HepG2 (cell line): Measurements from ENCODE around the gene ITK. TPM values are rescaled to one million over a fixed set of nuclear protein-coding genes. Genes with fewer than 3 reads are reported as not detected.
A peak's percentile ranks its signal among the peaks of the same experiment; 100 is the strongest.

ENCODE experiments used
- CBX5 ChIP-seq: sonication (generic); formaldehyde crosslinking; IDR thresholded peaks from 2 replicates; pipeline ENCODE4 v1.4.0; 2020; ENCODE audit warnings: missing genetic modification reagents, borderline replicate concordance
- CREM ChIP-seq, 2 experiments: sonication (generic) in 1 of 2; formaldehyde crosslinking in 1 of 2; IDR thresholded peaks; 2 replicates each; pipeline versions ENCODE4 v1.4.0 to v1.6.1; 2016 to 2020; ENCODE audit warnings: antibody characterized with exemption in 1 of 2, mild to moderate bottlenecking in 1 of 2, missing genetic modification reagents in 1 of 2
- GABPB1 ChIP-seq: IDR thresholded peaks from 2 replicates; pipeline ENCODE4 v1.6.1; 2016; ENCODE audit warnings: mild to moderate bottlenecking, missing genetic modification reagents, moderate library complexity, missing compliant biosample characterization
- GZF1 ChIP-seq: sonication (generic); formaldehyde crosslinking; IDR thresholded peaks from 2 replicates; pipeline ENCODE4 v1.5.1; 2020; ENCODE audit warnings: mild to moderate bottlenecking, missing genetic modification reagents
- IKZF4 ChIP-seq: sonication (generic); formaldehyde crosslinking; IDR thresholded peaks from 2 replicates; pipeline ENCODE4 v1.5.1; 2020; ENCODE audit warnings: borderline replicate concordance, mild to moderate bottlenecking, low read depth, missing genetic modification reagents; ENCODE audit errors: not compliant biosample characterization
- MIER3 ChIP-seq: IDR thresholded peaks from 2 replicates; pipeline ENCODE4 v1.6.1; 2016; ENCODE audit warnings: missing compliant biosample characterization, borderline replicate concordance
- RBFOX2 ChIP-seq: fragments of 200-400 bp; formaldehyde crosslinking; IDR thresholded peaks from 2 replicates; pipeline ENCODE4 v1.6.1; 2017; ENCODE audit warnings: low read depth, mild to moderate bottlenecking, low read length
- XRCC5 ChIP-seq: fragments of 200-400 bp; formaldehyde crosslinking; optimal IDR thresholded peaks from 2 replicates; pipeline ENCODE3; 2017; ENCODE audit warnings: mild to moderate bottlenecking, low read length
- YEATS4 ChIP-seq: sonication (generic); formaldehyde crosslinking; IDR thresholded peaks from 2 replicates; pipeline ENCODE4 v1.4.0; 2020; ENCODE audit warnings: missing genetic modification reagents, borderline replicate concordance
- ZFY ChIP-seq: sonication (generic); formaldehyde crosslinking; IDR thresholded peaks from 2 replicates; pipeline ENCODE4 v1.4.0; 2020; ENCODE audit warnings: missing genetic modification reagents
- ZNF710 ChIP-seq: sonication (generic); formaldehyde crosslinking; IDR thresholded peaks from 2 replicates; pipeline ENCODE4 v1.5.0; 2020; ENCODE audit warnings: mild to moderate bottlenecking, missing genetic modification reagents, borderline replicate concordance
- polyA plus RNA-seq, 8 experiments: library from polyadenylated mRNA; depleted of rRNA in 3 of 8; stranded (reverse) in 7 of 8; unstranded in 1 of 8; fragments of >200 nt; fragmentation: Illumina TruSeq in 4 of 8; extraction: Trizol in 4 of 8; gene quantifications; 2 replicates each; pipeline versions ENCODE4 v1.2.1 to v1.2.3, GENCODE V29; 2011 to 2016; ENCODE audit warnings: low read depth in 4 of 8, missing spikeins in 1 of 8, mixed read lengths in 1 of 8; ENCODE audit not compliant: insufficient read depth in 1 of 8
- total RNA-seq, 5 experiments: library from RNA; depleted of rRNA; stranded (reverse); fragments of >200 nt; fragmentation: Illumina TruSeq; extraction: Trizol; gene quantifications; 2 replicates each; pipeline ENCODE4 v1.2.3, GENCODE V29; 2016; ENCODE audit warnings: low read depth in 1 of 5
- TF ChIP-seq, protein P1 (sequence below): IDR thresholded peaks from 2 replicates; pipeline ENCODE4 v1.6.1; 2016; ENCODE audit warnings: missing compliant biosample characterization, missing genetic modification reagents, borderline replicate concordance
- TF ChIP-seq, protein P2 (sequence below): sonication (generic); formaldehyde crosslinking; IDR thresholded peaks from 2 replicates; pipeline ENCODE4 v1.4.0; 2020; ENCODE audit warnings: missing genetic modification reagents
- TF ChIP-seq, protein P3 (sequence below): sonication (generic); formaldehyde crosslinking; IDR thresholded peaks from 2 replicates; pipeline ENCODE4 v1.5.0; 2020; ENCODE audit warnings: mild to moderate bottlenecking, missing genetic modification reagents

The ITK gene
- total and polyA plus RNA-seq, 2 of the 13 experiments (the other 11 are each of a cell fraction or from before 2014, with no cell fraction given): 0.01 TPM; not detected in 1

DNA sequence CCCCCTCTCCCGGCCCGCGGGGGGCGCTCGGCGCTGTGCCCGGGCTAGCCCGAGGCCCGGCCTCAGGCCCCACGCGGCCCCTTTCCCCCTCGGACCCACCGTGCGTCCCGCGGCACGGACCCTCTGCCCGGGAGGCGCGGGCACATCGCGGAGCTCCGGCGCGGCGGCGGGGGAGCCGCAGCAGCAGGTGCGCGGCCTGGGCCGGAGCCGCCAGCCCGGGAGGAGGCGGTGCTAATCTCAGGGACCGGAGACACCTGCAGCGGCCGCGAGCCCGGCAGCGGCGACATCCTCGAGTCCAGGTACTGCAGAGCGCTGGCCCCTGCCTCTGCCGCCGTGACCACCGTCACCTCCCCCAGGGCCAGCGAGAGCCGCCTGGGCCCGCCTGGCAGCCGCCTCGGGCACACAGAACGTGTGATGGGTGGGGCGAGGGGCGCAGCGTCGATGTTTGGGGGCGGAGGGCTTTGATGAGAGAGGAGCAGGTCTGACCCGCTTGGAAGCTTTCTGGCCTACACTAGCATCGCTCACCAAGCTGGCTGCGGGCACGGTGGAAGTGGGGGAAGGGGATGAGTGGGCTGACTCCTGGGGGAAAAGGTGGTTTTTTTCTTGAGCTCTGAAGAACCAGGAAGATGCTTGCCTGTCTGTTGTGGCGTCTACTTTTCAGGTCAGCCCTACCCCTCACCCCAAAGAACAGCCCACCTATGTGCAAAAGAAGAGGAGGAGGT lies 85.8 kb downstream of the ITK start (continued):
- TF ChIP-seq, protein P1, sequence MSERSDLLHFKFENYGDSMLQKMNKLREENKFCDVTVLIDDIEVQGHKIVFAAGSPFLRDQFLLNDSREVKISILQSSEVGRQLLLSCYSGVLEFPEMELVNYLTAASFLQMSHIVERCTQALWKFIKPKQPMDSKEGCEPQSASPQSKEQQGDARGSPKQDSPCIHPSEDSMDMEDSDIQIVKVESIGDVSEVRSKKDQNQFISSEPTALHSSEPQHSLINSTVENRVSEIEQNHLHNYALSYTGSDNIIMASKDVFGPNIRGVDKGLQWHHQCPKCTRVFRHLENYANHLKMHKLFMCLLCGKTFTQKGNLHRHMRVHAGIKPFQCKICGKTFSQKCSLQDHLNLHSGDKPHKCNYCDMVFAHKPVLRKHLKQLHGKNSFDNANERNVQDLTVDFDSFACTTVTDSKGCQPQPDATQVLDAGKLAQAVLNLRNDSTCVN (CRISPR knock-in tag): no peak
- TF ChIP-seq CBX5 (CRISPR knock-in tag) (no peak), IKZF4 (CRISPR knock-in tag) (no peak), RBFOX2 (peak; percentile 62), YEATS4 (0 out of 2 replicates have a peak, but pooled peaks have one; percentile 44), CREM (IDR thresholded peaks at IDR 0.05) (no peak), CREM (CRISPR knock-in tag; IDR thresholded peaks at IDR 0.05) (no peak), MIER3 (CRISPR knock-in tag) (no peak), ZNF710 (CRISPR knock-in tag) (no peak), ZFY (CRISPR knock-in tag) (peak; percentile 86), GABPB1 (CRISPR knock-in tag) (no peak), XRCC5 (no peak), GZF1 (CRISPR knock-in tag) (no peak)
- TF ChIP-seq, protein P2, sequence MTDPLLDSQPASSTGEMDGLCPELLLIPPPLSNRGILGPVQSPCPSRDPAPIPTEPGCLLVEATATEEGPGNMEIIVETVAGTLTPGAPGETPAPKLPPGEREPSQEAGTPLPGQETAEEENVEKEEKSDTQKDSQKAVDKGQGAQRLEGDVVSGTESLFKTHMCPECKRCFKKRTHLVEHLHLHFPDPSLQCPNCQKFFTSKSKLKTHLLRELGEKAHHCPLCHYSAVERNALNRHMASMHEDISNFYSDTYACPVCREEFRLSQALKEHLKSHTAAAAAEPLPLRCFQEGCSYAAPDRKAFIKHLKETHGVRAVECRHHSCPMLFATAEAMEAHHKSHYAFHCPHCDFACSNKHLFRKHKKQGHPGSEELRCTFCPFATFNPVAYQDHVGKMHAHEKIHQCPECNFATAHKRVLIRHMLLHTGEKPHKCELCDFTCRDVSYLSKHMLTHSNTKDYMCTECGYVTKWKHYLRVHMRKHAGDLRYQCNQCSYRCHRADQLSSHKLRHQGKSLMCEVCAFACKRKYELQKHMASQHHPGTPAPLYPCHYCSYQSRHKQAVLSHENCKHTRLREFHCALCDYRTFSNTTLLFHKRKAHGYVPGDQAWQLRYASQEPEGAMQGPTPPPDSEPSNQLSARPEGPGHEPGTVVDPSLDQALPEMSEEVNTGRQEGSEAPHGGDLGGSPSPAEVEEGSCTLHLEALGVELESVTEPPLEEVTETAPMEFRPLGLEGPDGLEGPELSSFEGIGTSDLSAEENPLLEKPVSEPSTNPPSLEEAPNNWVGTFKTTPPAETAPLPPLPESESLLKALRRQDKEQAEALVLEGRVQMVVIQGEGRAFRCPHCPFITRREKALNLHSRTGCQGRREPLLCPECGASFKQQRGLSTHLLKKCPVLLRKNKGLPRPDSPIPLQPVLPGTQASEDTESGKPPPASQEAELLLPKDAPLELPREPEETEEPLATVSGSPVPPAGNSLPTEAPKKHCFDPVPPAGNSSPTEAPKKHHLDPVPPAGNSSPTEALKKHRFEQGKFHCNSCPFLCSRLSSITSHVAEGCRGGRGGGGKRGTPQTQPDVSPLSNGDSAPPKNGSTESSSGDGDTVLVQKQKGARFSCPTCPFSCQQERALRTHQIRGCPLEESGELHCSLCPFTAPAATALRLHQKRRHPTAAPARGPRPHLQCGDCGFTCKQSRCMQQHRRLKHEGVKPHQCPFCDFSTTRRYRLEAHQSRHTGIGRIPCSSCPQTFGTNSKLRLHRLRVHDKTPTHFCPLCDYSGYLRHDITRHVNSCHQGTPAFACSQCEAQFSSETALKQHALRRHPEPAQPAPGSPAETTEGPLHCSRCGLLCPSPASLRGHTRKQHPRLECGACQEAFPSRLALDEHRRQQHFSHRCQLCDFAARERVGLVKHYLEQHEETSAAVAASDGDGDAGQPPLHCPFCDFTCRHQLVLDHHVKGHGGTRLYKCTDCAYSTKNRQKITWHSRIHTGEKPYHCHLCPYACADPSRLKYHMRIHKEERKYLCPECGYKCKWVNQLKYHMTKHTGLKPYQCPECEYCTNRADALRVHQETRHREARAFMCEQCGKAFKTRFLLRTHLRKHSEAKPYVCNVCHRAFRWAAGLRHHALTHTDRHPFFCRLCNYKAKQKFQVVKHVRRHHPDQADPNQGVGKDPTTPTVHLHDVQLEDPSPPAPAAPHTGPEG (CRISPR knock-in tag): 0 out of 2 replicates have a peak, but pooled peaks have one; percentile 38
- TF ChIP-seq, protein P3, sequence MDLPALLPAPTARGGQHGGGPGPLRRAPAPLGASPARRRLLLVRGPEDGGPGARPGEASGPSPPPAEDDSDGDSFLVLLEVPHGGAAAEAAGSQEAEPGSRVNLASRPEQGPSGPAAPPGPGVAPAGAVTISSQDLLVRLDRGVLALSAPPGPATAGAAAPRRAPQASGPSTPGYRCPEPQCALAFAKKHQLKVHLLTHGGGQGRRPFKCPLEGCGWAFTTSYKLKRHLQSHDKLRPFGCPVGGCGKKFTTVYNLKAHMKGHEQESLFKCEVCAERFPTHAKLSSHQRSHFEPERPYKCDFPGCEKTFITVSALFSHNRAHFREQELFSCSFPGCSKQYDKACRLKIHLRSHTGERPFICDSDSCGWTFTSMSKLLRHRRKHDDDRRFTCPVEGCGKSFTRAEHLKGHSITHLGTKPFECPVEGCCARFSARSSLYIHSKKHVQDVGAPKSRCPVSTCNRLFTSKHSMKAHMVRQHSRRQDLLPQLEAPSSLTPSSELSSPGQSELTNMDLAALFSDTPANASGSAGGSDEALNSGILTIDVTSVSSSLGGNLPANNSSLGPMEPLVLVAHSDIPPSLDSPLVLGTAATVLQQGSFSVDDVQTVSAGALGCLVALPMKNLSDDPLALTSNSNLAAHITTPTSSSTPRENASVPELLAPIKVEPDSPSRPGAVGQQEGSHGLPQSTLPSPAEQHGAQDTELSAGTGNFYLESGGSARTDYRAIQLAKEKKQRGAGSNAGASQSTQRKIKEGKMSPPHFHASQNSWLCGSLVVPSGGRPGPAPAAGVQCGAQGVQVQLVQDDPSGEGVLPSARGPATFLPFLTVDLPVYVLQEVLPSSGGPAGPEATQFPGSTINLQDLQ (CRISPR knock-in tag): no peak
